NK-92 treated with Interleukin-12 subunit alpha and Interleukin-12 subunit beta, amount 100 ng/mL, for 24 hours (cell line): ENCODE data around the gene EDN3.

ENCODE experiments used
- DNase-seq: peaks from one replicate; lab custom pipeline; 2025; lab: John Stamatoyannopoulos, UW

Gene EDN3

DNA sequence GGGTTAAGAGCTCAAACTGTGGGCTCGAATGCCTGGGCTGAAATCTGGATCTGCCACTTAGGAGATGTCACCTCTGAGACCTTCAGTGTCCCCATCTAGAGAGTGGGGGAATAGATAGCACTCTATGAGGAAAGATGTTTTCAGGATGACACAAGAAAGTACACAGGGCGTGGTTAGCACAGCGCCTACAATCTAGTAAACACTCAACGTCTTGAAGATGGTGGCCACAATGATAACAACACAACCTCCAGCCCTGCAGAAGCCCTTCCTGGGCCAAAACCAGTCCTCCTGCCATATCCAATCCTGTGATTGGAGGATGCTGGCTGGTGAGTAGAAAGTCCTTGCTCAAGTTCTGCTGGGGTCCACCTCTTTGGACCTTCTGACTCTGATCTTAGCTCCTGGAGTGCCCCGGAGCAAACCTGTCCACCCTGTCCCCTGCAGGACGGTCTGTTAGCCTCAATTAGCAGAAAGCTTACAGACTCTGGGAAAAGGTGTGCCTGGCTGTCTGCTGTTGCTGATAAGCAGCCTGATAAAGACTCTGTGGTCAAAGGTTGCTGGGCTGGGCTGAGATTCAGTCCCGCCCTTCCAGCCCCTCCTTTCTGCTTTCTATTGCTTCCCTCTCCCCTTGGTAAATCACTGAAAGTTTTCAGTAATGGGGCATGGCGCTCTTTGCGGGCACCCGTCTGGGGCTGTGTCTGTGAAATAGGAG is 8.2 kb downstream of the EDN3 start:
- no peak for DNase-seq

DNA sequence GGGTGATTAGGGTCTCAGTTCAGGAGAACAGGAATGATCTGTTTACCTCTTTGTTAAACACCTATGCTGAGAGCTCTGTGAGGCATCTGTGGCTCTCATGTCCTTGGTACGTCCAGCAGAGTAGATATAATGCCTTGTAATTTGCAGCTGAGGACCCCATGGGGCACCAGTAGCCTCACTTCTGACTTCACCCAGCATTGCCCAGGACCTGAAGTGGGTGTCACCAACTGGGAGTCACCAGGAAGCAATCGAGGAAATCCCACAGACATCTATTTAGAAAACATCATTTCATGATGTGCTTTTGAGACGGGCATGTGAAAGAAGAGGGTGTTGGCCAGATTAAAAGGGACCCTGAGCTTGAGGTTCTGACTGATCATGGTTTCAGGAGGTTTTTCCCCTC is 8.8 kb downstream of the EDN3 start:
- no peak for DNase-seq

DNA sequence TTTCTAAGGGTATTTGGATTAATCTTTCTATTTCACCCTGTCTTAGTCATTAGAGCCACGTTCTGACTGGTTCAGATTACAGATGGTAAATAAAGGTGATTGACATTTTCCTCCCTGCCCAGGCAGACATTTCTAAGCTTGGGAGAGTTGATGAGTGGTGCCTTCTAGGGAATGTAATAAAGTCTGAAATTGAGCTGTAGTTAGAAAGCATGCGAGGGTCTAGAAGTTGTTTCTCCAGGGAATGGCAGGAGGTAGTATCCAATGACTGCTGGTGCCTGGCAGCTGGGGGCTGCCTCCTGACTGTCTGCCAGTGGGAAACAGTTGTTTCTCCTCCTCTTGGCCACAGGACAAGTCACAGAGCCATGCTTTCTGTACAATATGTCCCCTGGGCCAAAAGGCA is 14.6 kb downstream of the EDN3 start:
- DNase-seq: no peak

DNA sequence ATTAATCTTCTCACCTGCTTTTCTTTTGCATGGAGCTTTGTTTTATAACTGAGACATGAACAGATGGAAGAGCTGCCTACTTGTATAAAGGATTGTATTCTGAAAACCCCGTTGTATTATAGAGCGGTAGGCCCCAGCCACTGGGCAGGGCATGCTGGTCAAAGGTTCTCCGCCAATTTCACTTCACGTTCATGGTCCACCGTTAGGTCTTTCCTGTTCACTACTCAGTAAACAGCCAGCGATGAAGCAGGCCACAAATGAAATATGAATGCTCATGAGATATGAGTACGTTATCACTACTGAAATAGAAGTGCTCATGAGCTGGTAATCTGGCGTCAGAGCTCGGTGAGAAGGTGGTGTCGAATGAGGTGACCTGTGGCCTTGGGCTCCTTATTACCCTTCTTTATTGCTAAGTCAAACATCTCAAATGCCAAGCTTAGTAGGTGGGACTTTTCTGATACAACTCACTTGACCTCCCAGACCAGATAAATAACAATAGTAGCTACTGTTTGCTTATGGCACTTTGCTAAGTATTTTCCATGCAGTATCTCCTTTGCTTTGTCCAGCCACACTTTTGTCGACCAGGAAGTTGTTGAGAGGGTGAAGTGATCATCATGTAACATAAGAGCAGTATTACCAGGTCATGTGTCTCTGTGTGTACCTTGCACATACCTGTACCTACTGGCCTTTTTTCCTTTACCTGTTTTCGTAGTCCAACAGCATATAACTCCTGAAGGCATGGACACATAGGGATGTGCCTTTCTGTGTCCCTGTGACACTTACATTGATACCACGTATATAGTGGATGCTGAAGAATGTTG is 16.7 kb downstream of the EDN3 start:
- DNase-seq: no peak

DNA sequence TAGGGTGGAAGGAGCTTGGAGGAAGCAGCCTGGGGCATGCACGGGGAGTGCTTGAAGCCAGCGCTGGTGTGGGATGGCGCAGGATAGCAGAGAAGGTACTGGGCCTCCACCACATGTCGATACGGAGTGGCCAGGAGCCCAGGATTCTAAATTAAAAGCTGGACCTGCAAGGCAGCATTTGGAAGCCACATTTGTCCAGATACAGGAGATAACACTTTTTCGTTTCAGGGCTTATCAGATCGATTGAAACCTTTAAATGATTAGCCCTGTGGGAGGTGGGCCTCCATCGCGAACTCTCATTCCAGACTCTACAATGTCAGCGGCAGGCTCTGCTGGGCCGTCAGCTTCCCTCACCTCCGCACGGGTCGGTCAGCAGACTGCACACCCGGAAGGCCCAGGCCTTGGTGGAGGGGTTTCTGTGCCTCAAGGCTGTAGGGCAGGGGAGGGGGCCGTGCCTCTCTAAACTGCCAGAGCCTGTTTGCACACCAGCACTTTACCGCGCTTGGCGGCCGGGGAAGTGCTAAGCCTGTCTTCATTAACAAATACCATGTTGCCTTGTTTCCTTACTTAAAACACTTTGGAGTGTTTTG is 17.9 kb downstream of the EDN3 start:
- no peak for DNase-seq

DNA sequence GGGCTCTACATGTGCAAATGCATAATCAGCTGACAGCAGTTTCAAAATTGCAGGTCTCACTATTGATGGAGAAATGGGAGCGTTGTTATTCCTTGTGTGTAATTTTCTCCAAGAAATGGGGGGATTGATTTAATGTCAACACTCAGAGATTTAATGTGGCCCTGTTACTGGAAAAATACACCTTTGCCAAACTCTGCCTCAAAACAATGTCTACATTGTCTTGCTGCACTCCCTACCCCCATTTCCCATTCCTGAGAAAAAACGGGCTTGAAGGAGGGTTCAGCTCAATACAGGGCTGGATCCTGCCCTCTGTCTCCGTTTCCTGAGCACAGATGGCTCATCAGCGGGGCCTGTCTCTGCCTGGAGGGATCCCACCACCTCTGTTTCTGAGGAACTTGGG is 18.4 kb downstream of the EDN3 start:
- no peak for DNase-seq

DNA sequence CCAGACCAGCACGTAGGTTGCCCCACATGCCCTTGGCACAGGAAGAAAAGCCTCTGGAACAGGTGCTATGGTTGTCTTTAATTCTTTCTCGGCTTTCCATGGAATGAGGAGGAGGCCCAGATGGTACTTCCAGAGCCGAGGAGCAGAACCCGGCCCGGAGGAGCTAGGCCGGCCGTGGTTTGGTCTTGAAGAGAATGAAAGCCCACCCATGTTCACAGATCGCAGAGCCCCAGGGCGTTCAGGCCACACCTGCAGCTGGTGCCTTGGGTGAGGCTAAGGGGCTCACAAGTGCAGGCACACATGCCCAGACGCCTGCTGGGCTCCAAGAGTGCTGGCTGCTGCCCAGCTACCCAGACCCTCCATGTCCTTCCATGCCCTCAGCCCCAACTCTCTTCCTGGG is 20.0 kb downstream of the EDN3 start:
- no peak for DNase-seq

DNA sequence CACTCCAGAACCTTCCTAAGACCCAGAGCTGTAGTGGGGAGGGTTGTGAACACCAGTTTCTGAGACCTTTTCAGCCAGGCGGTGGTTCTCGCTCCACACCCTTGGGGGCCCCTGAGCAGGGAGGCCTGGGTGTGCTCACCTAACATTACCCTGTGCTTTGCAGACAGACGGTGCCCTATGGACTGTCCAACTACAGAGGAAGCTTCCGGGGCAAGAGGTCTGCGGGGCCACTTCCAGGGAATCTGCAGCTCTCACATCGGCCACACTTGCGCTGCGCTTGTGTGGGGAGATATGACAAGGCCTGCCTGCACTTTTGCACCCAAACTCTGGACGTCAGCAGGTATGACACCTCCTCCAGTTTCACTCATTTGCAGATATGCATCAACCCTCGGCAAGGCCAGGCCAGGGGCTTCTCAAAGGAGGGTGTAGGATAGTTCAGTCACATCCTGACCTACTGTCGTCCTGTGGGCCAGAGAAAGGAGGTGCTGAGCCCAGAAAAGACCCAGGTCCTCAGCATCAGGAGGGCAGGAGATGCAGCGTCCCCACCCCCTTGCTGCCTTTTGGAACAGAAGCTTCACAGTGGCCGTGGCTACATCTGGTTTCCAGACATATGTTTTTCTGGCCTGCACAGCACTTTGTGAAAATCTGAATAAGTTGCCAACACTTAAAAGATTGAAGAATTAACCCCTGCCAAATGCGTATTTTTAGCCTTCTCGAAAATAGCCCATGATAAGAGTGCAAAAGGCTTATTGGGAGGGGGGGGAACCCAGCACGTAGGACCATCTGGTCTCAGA is 20.6 kb downstream of the EDN3 start:
- DNase-seq: no peak

DNA sequence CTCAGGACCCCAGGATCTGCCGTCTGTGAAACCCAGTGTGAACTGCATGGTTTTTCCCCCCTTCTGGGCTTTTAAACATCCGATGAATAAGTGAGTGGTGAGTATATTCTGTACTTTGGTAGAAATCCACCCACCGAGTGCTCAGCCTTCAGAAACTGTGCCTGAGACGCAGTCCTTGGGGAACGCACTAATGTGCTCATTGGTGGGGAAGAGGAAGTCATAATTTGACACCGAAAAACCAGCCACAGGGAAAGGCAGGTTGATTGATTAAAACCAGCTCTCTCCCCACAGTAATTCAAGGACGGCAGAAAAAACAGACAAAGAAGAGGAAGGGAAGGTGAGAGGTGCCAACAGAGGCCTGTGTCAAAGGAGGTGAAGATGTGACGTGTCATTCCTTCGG is 21.7 kb downstream of the EDN3 start:
- no peak for DNase-seq

DNA sequence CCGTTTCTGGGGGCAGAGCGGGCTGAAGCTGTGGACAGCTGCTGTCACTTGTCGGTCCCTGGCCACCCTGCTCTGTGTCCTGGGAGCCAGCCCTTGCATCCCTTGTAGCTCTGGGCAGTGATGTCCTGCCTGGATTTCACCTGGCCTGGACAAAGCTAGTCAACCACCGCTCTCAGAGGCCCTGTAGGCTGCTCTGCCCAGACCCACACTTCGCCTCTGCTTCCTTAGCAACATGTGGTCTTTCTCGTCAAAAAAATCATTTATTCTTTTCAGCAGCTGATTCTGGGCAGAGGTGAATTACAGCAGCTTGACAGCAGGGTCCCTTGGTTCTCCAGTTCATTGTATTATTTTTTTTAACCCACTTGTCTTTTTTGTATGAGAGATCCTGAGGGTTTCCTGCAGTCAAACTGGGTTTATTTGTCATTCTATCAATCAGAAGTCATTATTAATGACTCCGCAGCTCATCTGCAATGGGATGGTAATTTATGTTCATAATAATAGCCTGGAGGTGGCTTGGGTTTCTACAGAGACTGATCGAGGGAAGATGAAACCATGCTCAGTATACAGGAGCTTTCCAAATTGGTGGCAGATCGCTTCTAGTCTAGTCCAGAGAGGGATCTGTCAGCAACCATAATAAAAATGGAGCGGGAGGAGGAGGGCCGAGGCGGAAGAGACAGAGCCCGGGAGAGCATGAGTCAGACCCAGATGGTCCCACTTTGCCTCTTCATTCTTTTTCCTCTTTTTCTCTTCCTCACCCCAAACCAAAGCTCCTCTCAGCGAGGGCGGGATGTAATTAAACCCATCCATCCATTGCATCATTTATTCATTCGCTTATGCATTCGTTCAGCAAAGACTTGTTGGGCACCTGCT is 22.4 kb downstream of the EDN3 start:
- no peak for DNase-seq

DNA sequence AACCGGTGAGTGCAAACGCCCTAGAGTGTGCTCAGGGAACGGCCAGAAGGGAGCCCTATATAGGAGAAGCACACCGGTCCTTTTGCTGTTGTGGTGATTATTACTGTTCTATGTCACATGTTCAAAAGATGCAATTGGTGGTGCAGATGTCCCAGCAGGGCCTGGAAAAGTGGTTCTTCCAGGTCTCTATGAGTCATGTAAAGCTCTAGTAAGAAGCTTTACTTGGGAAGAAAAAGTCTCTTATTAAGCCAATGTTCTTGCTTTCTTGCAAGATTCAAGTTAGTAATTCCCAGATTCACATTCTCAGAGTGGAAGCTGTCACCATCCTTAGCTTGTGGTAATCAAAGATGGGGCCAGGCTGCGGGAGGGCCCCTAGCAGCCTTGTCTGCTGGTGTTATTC is 23.3 kb downstream of the EDN3 start:
- DNase-seq: no peak

DNA sequence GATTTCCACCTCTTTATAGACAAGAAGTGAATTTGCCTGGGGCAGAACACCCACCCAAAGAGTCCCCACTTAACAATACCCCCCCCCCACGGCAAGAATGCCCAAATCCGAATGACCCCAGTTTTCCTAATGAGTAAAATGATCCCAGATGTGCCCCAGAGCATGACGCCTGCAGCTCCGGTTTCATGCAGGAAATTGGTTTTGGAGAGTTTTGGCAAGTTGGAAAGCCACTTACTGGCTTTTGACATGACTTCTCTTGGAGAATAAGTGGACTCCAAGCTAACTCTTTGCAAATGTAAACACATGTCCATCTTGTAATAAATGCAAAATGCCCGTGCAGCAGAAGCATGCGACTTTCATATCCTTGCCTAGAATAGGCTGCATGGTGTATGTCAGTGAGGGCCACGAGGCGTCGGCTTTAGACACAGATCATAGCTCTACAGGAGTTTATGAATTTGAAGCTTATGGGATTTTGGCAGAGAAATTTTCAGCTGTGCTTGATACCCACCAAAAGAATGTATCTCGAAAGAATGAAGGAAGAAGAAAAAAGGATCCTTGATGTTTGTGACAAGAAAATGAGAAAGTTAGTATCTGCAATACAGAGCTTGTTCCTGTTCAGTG is 24.2 kb downstream of the EDN3 start:
- no peak for DNase-seq

DNA sequence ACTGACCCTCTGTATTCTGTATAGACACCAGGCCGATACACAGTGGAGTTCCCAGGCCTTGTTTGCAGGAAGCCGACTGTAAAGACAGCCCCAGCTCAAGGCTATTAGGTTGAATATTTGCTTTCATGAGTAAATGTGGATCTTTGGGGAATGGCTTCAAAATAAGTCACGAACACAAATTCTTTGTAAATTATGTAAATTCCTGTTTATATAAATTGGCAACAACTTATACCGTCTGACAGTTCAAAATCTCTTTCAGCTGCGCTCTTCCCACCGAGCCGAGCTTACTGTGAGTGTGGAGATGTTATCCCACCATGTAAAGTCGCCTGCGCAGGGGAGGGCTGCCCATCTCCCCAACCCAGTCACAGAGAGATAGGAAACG is 24.7 kb downstream of the EDN3 start:
- no peak for DNase-seq

DNA sequence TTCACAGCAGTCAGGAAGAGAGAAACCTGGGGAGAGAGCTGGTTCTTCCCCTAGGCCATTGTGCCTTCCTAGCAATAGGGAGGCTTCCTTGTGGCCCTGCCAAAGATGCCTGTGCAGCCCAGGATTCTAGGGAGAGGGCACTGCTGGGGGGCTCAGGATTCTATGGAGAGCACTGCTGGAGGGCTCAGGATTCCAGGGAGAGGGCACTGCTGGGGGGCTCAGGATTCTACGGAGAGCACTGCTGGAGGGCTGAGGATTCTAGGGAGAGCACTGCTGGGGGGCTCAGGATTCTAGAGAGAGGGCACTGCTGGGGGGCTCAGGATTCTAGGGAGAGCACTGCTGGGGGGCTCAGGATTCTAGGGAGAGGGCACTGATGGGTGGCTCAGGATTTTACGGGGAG is 25.8 kb downstream of the EDN3 start:
- DNase-seq: no peak

DNA sequence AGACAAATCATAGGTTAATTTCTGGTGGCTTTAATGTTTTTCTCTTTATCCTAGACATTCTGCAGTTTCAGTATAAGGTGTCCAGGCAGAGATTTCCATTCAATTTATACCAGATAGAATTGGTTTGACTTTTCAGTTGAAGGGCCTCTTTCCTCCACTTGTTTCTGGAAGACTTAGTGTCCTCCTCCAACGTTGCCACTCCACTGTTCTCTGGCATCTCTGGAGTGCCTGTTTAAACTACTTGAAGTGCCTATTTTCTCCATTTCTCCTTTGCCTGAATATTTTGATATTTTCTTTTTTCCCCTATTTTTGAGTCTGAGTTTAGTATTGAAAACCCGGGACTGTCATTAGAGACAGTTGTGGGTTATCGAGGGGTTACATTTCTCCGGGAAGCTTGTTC is 27.7 kb downstream of the EDN3 start:
- no peak for DNase-seq

DNA sequence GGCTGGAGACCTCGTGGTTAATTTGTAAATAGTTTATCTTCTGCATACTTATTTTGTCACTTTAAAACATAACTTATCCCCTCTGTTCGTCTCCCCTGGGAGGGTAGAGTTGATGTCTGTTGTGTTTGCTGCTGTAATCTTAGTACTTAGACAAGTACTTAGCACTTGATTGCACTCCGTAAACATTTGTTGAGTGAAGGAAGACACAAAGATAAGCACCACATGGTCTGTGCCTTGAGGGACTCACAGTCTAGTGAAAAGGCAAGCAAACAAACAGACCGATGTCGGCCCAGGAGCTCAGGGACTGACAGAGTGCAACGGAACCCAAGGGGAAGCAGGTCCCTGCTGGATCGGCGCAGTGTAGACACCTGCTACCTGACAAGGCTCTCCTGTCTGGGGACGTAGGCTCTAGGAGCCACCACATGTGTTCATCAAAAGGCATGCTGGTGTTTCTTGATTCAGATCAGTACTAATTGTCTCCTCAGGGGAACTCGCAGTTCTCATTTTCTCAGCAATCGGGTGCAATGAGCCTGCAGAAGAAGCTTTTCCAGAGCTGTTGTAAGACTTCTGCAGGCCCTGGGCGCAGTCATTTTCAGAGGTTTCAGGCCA is 31.4 kb downstream of the EDN3 start:
- DNase-seq: no peak

DNA sequence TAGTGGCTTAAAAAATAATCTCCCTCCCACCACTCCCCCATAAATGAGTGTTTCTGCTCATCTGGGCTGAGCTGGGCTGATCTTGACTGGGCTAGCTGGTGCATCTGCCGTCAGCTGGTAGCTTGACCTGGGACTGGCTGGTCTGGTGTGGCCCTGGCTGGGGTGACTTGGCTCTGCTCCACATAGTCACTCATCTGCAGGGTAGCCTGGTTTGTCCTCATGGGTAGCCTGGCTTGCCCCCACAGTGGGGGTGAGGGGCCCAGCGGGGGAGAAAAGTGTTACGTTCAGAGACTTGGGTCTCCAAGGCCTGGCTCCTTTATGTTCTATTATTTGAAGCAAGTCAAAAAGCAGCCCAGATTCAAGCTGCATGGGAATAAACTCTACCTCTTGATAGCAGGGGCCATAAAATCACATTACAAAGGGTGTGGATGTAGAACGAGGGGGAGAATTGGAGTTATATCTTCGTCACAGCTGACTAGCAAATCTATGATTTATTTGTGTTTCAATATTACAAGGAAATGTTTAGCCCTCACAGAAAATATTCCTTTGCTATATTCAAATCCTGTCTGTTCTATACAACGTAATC is 32.9 kb downstream of the EDN3 start:
- DNase-seq: no peak

DNA sequence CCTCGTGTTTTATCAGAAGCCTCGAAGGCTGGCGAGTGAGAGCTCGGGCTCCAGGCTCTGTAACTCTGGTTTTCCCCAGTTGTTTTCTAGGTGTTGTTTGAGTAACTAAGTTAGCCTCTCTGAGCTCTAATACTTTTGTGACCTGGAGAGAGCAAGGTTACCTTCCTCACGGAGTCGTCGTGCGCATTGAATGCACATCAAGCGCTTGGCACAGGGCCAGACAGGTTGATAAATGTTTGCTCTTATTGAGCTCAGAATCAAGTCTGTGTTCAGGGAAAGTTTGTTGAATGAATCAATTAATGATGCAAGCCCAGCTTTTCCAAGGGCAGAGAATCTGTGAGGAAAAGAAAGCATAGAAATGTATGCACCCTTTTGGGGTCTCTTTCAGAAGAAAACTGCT is 33.5 kb downstream of the EDN3 start:
- no peak for DNase-seq

DNA sequence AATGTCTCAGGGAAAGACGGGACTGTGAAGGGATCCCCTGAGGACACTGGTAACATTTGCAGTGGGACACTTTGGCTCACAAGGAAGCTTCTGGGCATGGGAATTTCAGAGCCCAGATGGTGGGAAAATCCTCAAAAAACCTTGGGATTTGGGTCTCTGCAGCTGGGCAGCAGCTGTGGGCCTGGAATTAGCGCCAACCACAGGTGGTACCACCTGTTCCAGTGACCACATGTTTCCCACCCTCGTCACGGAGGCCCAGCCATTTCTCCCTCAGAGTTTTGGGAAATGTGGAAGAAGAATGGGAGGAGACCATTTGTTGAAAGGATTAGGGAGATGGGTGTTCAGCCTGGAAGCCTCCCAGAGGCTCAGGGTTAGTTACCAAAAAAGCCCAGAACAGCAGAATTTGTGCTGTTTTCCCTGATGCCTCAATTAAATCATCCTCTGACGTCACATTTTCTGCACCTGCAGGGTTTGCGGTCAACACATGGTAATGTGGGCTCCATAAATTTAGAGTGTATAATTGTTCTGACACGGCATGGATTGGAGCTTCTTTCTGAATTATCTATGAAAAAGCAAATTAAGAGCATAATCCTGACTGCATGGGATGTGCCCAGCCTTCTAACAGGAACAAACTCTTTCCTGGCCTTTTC is 34.4 kb downstream of the EDN3 start:
- DNase-seq: no peak

DNA sequence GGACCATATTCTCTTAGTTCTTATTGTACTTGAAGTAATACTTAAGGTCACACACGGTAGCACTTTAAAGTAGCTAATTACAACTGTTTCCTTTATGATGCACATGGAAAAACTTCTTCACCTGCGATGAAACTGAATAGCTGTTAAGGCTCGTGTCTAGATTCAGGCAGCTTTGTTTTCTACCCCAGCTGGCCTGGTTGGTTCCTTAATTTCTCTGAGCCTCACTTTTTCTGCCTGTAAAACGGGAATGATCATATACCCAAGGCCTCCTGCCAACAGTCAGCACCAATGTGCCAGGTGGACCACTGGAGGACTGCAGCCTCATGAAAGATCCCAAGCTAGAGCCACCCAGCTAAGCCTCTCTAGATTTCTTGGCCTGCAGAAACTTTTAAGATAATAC is 35.0 kb downstream of the EDN3 start:
- DNase-seq: no peak
